Endothelial cell (in vitro differentiated cells): ENCODE measurements around the gene SPPL2B. TPM values are rescaled to one million over a fixed set of nuclear protein-coding genes. Genes with fewer than 3 reads are reported as not detected.
A peak's percentile ranks its signal among the peaks of the same experiment; 100 is the strongest.
"Not testable (repeated sequence)": the region's sequence is repeated elsewhere in the genome, so short reads cannot be mapped to it uniquely, and the experiment has no call there.

Experiments used
- DNase-seq: peaks from one replicate; pipeline ENCODE4 v3.0.0; 2021; ENCODE audit warnings: low spot score
- H3K27ac Mint-ChIP-seq: one replicate; pipeline ENCODE4 v1.8.0; 2021; ENCODE audit warnings: mixed read lengths, inconsistent platforms; ENCODE audit not compliant: unreplicated experiment
- H3K27me3 Mint-ChIP-seq: one replicate; pipeline ENCODE4 v1.8.0; 2021; ENCODE audit warnings: mild to moderate bottlenecking, moderate library complexity, mixed read lengths, inconsistent platforms; ENCODE audit not compliant: unreplicated experiment
- H3K36me3 Mint-ChIP-seq: one replicate; pipeline ENCODE4 v1.8.0; 2021; ENCODE audit warnings: mild to moderate bottlenecking, low read depth, mixed read lengths, inconsistent platforms; ENCODE audit not compliant: unreplicated experiment
- H3K4me1 Mint-ChIP-seq: one replicate; pipeline ENCODE4 v1.8.0; 2021; ENCODE audit warnings: mild to moderate bottlenecking, mixed read lengths, inconsistent platforms; ENCODE audit not compliant: unreplicated experiment
- H3K4me3 Mint-ChIP-seq: one replicate; pipeline ENCODE4 v1.8.0; 2021; ENCODE audit warnings: mild to moderate bottlenecking, mixed read lengths, inconsistent platforms; ENCODE audit not compliant: unreplicated experiment
- H3K9me3 Mint-ChIP-seq: one replicate; pipeline ENCODE4 v1.8.0; 2021; ENCODE audit warnings: mixed read lengths, inconsistent platforms; ENCODE audit not compliant: unreplicated experiment
- CTCF ChIP-seq: fragments of 200-600 bp; sonication (generic); IDR thresholded peaks from one replicate; pipeline ENCODE4 v1.5.0; 2021; ENCODE audit warnings: antibody characterized with exemption; ENCODE audit not compliant: unreplicated experiment
- total RNA-seq: library from RNA; stranded (reverse); fragmentation: NEBNext Ultra II Directional; extraction: Animal tissue kit (Norgen Biotek cat#: 25700); gene quantifications from one replicate; pipeline ENCODE4 v1.2.1, GENCODE V29; 2021; ENCODE audit not compliant: unreplicated experiment

The SPPL2B gene
- total RNA-seq, 1 donor from 2014 or later = 75.2 TPM

GRCh38 chr19:2391118-2391725 lies 62.7 kb downstream of the SPPL2B start:
- Mint-ChIP-seq H3K9me3 (no peaks in the 10 kb centered on the region), H3K27ac (no peak overlapping the region), H3K27me3 (peaks cover 5% of the 10 kb centered on the region), H3K36me3 (no peaks in the 10 kb centered on the region), H3K4me1 (no peaks in the 10 kb centered on the region), H3K4me3 (no peak overlapping the region)
- DNase-seq = peak; percentile 26
- TF ChIP-seq CTCF = peak; percentile 80

GRCh38 chr19:2392366-2392765 lies 63.9 kb downstream of the SPPL2B start:
- Mint-ChIP-seq H3K36me3 (no peaks in the 10 kb centered on the region), H3K9me3 (no peaks in the 10 kb centered on the region), H3K27ac (no peak overlapping the region), H3K4me1 (no peaks in the 10 kb centered on the region), H3K4me3 (no peak overlapping the region), H3K27me3 (peaks cover 3% of the 10 kb centered on the region)
- no peak for TF ChIP-seq CTCF
- DNase-seq = no peak

GRCh38 chr19:2392899-2393298 lies 64.4 kb downstream of the SPPL2B start:
- H3K4me1 Mint-ChIP-seq, H3K36me3 Mint-ChIP-seq, H3K27ac Mint-ChIP-seq, DNase-seq, H3K4me3 Mint-ChIP-seq, H3K27me3 Mint-ChIP-seq, H3K9me3 Mint-ChIP-seq: not testable (repeated sequence)

GRCh38 chr19:2394054-2394441 lies 65.6 kb downstream of the SPPL2B start:
- no peak for DNase-seq

GRCh38 chr19:2394442-2395292 lies 66.2 kb downstream of the SPPL2B start:
- Mint-ChIP-seq H3K27me3 (peaks cover 3% of the 10 kb centered on the region), H3K27ac (no peak overlapping the region), H3K4me3 (no peak overlapping the region), H3K9me3 (no peaks in the 10 kb centered on the region), H3K4me1 (no peaks in the 10 kb centered on the region), H3K36me3 (no peaks in the 10 kb centered on the region)
- TF ChIP-seq CTCF = no peak
- no peak for DNase-seq

More at GRCh38 chr19:2394054-2394441, 65.6 kb downstream of the SPPL2B start:
- no peak for TF ChIP-seq CTCF
- no peak overlapping the region for H3K27ac Mint-ChIP-seq
- H3K27me3 Mint-ChIP-seq = peaks cover 3% of the 10 kb centered on the region
- H3K4me3 Mint-ChIP-seq = no peak overlapping the region
- H3K36me3 Mint-ChIP-seq = no peaks in the 10 kb centered on the region
- H3K4me1 Mint-ChIP-seq = no peaks in the 10 kb centered on the region
- no peaks in the 10 kb centered on the region for H3K9me3 Mint-ChIP-seq

GRCh38 chr19:2395293-2395829 lies 66.9 kb downstream of the SPPL2B start:
- not testable (repeated sequence) for H3K4me3 Mint-ChIP-seq, H3K4me1 Mint-ChIP-seq, H3K9me3 Mint-ChIP-seq, H3K27me3 Mint-ChIP-seq, DNase-seq, H3K27ac Mint-ChIP-seq, H3K36me3 Mint-ChIP-seq

GRCh38 chr19:2397173-2397572 lies 68.7 kb downstream of the SPPL2B start:
- H3K4me3 Mint-ChIP-seq, H3K36me3 Mint-ChIP-seq, H3K9me3 Mint-ChIP-seq, H3K27me3 Mint-ChIP-seq, H3K27ac Mint-ChIP-seq, DNase-seq, H3K4me1 Mint-ChIP-seq: not testable (repeated sequence)
